ENCODE measurements around the gene QTRT2. TPM values are rescaled to one million over a fixed set of nuclear protein-coding genes. Genes with fewer than 3 reads are reported as not detected.

Gene QTRT2
- total RNA-seq, 1 experiment from 2014 or later = 38.0 TPM

DNA sequence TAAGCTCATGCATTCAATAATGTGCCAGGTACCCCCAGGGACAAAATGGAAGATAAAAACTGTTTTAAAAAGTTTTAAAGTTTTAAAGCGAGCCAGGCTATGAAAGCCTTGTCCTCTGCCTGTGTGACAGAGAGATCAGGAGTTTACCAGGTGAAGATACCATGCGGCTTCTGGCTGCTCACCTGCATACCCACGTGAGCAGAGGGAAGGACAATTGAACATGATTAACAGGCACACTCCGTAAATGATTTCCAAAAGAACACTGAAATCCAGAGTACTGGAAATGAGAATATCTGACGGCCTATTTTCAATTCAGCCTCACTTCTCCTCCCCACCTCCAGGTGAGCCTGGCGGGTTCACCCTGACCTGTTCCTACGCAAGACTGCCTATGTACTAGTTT lies 42.3 kb upstream of the QTRT2 start:
- BruUV-seq (replicated peaks) = no TSS peak

DNA sequence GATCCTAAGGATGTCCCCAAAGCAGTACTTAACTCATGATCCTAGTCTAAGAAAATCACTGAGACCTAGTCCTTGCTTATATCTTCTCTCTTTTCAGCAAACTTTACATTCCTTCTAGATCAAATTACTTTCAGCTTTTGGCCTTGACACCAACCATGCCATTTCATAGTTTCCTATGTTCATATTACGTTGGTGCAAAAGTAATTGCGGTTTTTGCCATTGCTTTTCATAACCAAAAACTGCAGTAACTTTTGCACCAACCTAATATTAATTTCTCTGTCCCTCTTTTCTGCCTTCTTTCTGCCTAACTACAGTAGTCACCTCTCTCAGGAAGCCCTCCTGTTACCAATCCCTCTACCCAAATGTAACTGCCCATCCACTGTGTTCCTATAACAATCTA lies 37.1 kb upstream of the QTRT2 start:
- Histone ChIP-seq H3K27ac (ENCODE audit: low read length) (no peak overlapping the region), H3K9ac (ENCODE audit: low read length) (no peak overlapping the region), H2AFZ (ENCODE audit: low read length) (no peak overlapping the region), H4K20me1 (ENCODE audit: low read length) (no peaks in the 10 kb centered on the region), H3F3A (ENCODE audit: low read length, unreplicated experiment) (no peaks in the 10 kb centered on the region), H3K4me2 (ENCODE audit: low read length) (no peak overlapping the region), H3K9me2 (replicated peaks; ENCODE audit: low read length) (no peaks in the 10 kb centered on the region), H3K4me3 (ENCODE audit: low read length) (no peak overlapping the region), H3K27me3 (ENCODE audit: low read length) (no peaks in the 10 kb centered on the region), H3K4me1 (ENCODE audit: insufficient read depth, low read length) (no peaks in the 10 kb centered on the region), H3K79me2 (ENCODE audit: low read length) (no peaks in the 10 kb centered on the region), H3K9me3 (ENCODE audit: low read length) (no peaks in the 10 kb centered on the region), H3K36me3 (ENCODE audit: low read depth, low read length) (no peaks in the 10 kb centered on the region)
- BruUV-seq (replicated peaks) = no TSS peak
- no peak for ATAC-seq
- ChIA-PET CTCF (no interaction called here), POLR2A (ENCODE audit: unreplicated experiment) (no interaction called here)
- no peak for DNase-seq
- intact Hi-C loops (cut with micrococcal nuclease) = no loop called here
- TF ChIP-seq EZH2 (IDR thresholded peaks at IDR 0.05; ENCODE audit: low read length, unreplicated experiment) (no peak), EZH2phosphoT487 (IDR thresholded peaks at IDR 0.05; ENCODE audit: borderline replicate concordance, low read length) (no peak)
- TF ChIP-seq, protein P1, sequence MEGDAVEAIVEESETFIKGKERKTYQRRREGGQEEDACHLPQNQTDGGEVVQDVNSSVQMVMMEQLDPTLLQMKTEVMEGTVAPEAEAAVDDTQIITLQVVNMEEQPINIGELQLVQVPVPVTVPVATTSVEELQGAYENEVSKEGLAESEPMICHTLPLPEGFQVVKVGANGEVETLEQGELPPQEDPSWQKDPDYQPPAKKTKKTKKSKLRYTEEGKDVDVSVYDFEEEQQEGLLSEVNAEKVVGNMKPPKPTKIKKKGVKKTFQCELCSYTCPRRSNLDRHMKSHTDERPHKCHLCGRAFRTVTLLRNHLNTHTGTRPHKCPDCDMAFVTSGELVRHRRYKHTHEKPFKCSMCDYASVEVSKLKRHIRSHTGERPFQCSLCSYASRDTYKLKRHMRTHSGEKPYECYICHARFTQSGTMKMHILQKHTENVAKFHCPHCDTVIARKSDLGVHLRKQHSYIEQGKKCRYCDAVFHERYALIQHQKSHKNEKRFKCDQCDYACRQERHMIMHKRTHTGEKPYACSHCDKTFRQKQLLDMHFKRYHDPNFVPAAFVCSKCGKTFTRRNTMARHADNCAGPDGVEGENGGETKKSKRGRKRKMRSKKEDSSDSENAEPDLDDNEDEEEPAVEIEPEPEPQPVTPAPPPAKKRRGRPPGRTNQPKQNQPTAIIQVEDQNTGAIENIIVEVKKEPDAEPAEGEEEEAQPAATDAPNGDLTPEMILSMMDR (conservative IDR thresholded peaks at IDR 0.05; ENCODE audit: low read depth, low read length) = no peak

More for the DNA sequence above, 42.3 kb upstream of the QTRT2 start:
- intact Hi-C loops (cut with micrococcal nuclease) = no loop called here
- TF ChIP-seq EZH2phosphoT487 (IDR thresholded peaks at IDR 0.05; ENCODE audit: borderline replicate concordance, low read length) = no peak
- TF ChIP-seq, protein P1 (conservative IDR thresholded peaks at IDR 0.05; ENCODE audit: low read depth, low read length) = no peak
- no peak for TF ChIP-seq EZH2 (IDR thresholded peaks at IDR 0.05; ENCODE audit: low read length, unreplicated experiment)
- no peaks in the 10 kb centered on the region for H3K79me2 ChIP-seq (ENCODE audit: low read length)
- H3K9me2 ChIP-seq (replicated peaks; ENCODE audit: low read length) = no peaks in the 10 kb centered on the region
- ChIA-PET CTCF (interaction anchor here (0.6 kb wide), 2 partner anchors 14 to 101 kb away, joined by 3 to 6 read pairs; no protein-coding TSS in a partner anchor), POLR2A (ENCODE audit: unreplicated experiment) (no interaction called here)
- H3K9ac ChIP-seq (ENCODE audit: low read length) = no peak overlapping the region
- no peaks in the 10 kb centered on the region for H3K4me1 ChIP-seq (ENCODE audit: insufficient read depth, low read length)
- no peak overlapping the region for H3K4me3 ChIP-seq (ENCODE audit: low read length)
- H3K9me3 ChIP-seq (ENCODE audit: low read length) = no peaks in the 10 kb centered on the region
- ATAC-seq = no peak
- H3K4me2 ChIP-seq (ENCODE audit: low read length) = no peak overlapping the region
- H3K36me3 ChIP-seq (ENCODE audit: low read depth, low read length) = no peaks in the 10 kb centered on the region
- H4K20me1 ChIP-seq (ENCODE audit: low read length) = no peaks in the 10 kb centered on the region
- DNase-seq = no peak
- H3F3A ChIP-seq (ENCODE audit: low read length, unreplicated experiment) = no peaks in the 10 kb centered on the region
- H3K27me3 ChIP-seq (ENCODE audit: low read length) = no peaks in the 10 kb centered on the region
- H3K27ac ChIP-seq (ENCODE audit: low read length) = no peak overlapping the region
- no peak overlapping the region for H2AFZ ChIP-seq (ENCODE audit: low read length)

DNA sequence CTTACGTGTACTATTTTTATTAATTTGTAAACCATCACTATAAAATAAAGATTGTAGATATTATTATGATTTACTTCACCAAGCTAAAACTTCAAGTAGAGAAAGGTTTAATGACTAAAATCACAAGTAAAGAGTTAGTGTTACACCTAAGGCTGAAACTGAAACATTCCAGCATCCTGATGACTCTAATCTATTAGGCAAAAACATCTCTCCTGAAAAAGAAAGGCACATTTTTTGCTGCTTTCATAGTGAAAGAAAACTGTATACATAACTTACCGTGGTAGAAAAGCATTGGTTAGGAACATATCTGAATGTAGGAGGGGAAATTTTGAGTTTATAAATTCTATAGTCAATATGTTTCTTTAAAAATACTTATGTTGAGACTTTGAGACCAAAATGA lies 35.6 kb upstream of the QTRT2 start:
- H3K4me3 ChIP-seq (ENCODE audit: low read length) = no peak overlapping the region
- ChIA-PET POLR2A (ENCODE audit: unreplicated experiment) (no interaction called here), CTCF (no interaction called here)
- H3K4me2 ChIP-seq (ENCODE audit: low read length) = no peak overlapping the region
- H3K9me3 ChIP-seq (ENCODE audit: low read length) = no peaks in the 10 kb centered on the region
- TF ChIP-seq EZH2 (IDR thresholded peaks at IDR 0.05; ENCODE audit: low read length, unreplicated experiment) = no peak
- no peak for TF ChIP-seq EZH2phosphoT487 (IDR thresholded peaks at IDR 0.05; ENCODE audit: borderline replicate concordance, low read length)
- TF ChIP-seq, protein P1 (conservative IDR thresholded peaks at IDR 0.05; ENCODE audit: low read depth, low read length) = no peak
- H3K9me2 ChIP-seq (replicated peaks; ENCODE audit: low read length) = no peaks in the 10 kb centered on the region
- no peaks in the 10 kb centered on the region for H3K27me3 ChIP-seq (ENCODE audit: low read length)
- H2AFZ ChIP-seq (ENCODE audit: low read length) = no peak overlapping the region
- intact Hi-C loops (cut with micrococcal nuclease) = no loop called here
- H3K4me1 ChIP-seq (ENCODE audit: insufficient read depth, low read length) = no peaks in the 10 kb centered on the region
- DNase-seq (no peak), ATAC-seq (no peak)
- H4K20me1 ChIP-seq (ENCODE audit: low read length) = no peaks in the 10 kb centered on the region
- H3K27ac ChIP-seq (ENCODE audit: low read length) = no peak overlapping the region
- no peak overlapping the region for H3K9ac ChIP-seq (ENCODE audit: low read length)
- H3K79me2 ChIP-seq (ENCODE audit: low read length) = no peaks in the 10 kb centered on the region
- no peaks in the 10 kb centered on the region for H3F3A ChIP-seq (ENCODE audit: low read length, unreplicated experiment)
- no peaks in the 10 kb centered on the region for H3K36me3 ChIP-seq (ENCODE audit: low read depth, low read length)
- BruUV-seq (replicated peaks) = no TSS peak
